Retina (tissue), 1 donor: Measurements from ENCODE around the gene GLI1.
A peak's percentile ranks its signal among the peaks of the same experiment; 100 is the strongest.

ENCODE experiments used
- DNase-seq: peaks from one replicate; pipeline ENCODE4 v3.0.0-alpha.2; 2016

Gene GLI1

GRCh38 chr12:57461917-57462250 lies 2.3 kb downstream of the GLI1 start:
- DNase-seq, result peak; percentile 68

- peak; percentile 93 for DNase-seq
These were observed 2.8 kb downstream of the GLI1 start for GRCh38 chr12:57462251-57462911.

GRCh38 chr12:57462912-57463253 lies 3.3 kb downstream of the GLI1 start:
- DNase-seq, result no peak

GRCh38 chr12:57464569-57464968 lies 5.0 kb downstream of the GLI1 start:
- no peak for DNase-seq

- no peak for DNase-seq
These were observed 5.6 kb downstream of the GLI1 start for GRCh38 chr12:57465030-57465746.

GRCh38 chr12:57465747-57466505 lies 6.3 kb downstream of the GLI1 start:
- no peak for DNase-seq

- DNase-seq, result no peak
These were observed 7.8 kb downstream of the GLI1 start for GRCh38 chr12:57467212-57467874.

- no peak for DNase-seq
These were observed 8.3 kb downstream of the GLI1 start for GRCh38 chr12:57467915-57468314.

- DNase-seq, result no peak
These were observed 9.9 kb downstream of the GLI1 start for GRCh38 chr12:57469296-57470164.

GRCh38 chr12:57470286-57470969 lies 10.8 kb downstream of the GLI1 start:
- no peak for DNase-seq

- no peak for DNase-seq
These were observed 11.5 kb downstream of the GLI1 start for GRCh38 chr12:57470970-57471656.

- DNase-seq, result no peak
These were observed 12.1 kb downstream of the GLI1 start for GRCh38 chr12:57471661-57472060.

GRCh38 chr12:57472391-57472790 lies 12.8 kb downstream of the GLI1 start:
- DNase-seq, result no peak

- DNase-seq, result no peak
These were observed 13.8 kb downstream of the GLI1 start for GRCh38 chr12:57473392-57473791.

- no peak for DNase-seq
These were observed 14.3 kb downstream of the GLI1 start for GRCh38 chr12:57473886-57474285.

GRCh38 chr12:57474430-57474829 lies 14.8 kb downstream of the GLI1 start:
- no peak for DNase-seq

GRCh38 chr12:57474862-57475261 lies 15.3 kb downstream of the GLI1 start:
- DNase-seq, result no peak

GRCh38 chr12:57475271-57476161 lies 15.9 kb downstream of the GLI1 start:
- peak; percentile 74 for DNase-seq

GRCh38 chr12:57476162-57476992 lies 16.8 kb downstream of the GLI1 start:
- DNase-seq, result no peak
